H9 (cell line): Measurements from ENCODE around the gene C3orf62. TPM values are rescaled to one million over a fixed set of nuclear protein-coding genes. Genes with fewer than 3 reads are reported as not detected.

Source experiments
- DNase-seq: peaks from one replicate; pipeline ENCODE4 v3.0.0-alpha.2; 2017
- H2AFZ ChIP-seq: one replicate; pipeline ENCODE4 v1.6.1; 2013; ENCODE audit warnings: mild to moderate bottlenecking, low read length, control low read depth, moderate library complexity
- H2AK5ac ChIP-seq: 2 replicates; pipeline ENCODE4 v1.6.1; 2013; ENCODE audit warnings: low read length, control low read depth, mixed read lengths; ENCODE audit not compliant: insufficient read length
- H2BK120ac ChIP-seq: one replicate; pipeline ENCODE4 v1.6.1; 2013; ENCODE audit warnings: low read depth, mild to moderate bottlenecking, low read length, control low read depth, inconsistent platforms; ENCODE audit not compliant: poor library complexity, severe bottlenecking
- H2BK12ac ChIP-seq: 2 replicates; pipeline ENCODE4 v1.6.1; 2013; ENCODE audit warnings: low read length, control low read depth, mixed read lengths, low read depth; ENCODE audit not compliant: insufficient read length
- H2BK15ac ChIP-seq: 2 replicates; pipeline ENCODE4 v1.6.1; 2013; ENCODE audit warnings: low read depth, low read length, control low read depth
- H2BK20ac ChIP-seq: one replicate; pipeline ENCODE4 v1.6.1; 2013; ENCODE audit warnings: low read depth, mild to moderate bottlenecking, low read length, control low read depth, inconsistent platforms; ENCODE audit not compliant: poor library complexity, severe bottlenecking
- H2BK5ac ChIP-seq: 2 replicates; pipeline ENCODE4 v1.6.1; 2013; ENCODE audit warnings: low read length, control low read depth, mixed read lengths; ENCODE audit not compliant: insufficient read length
- H3K14ac ChIP-seq: 2 replicates; pipeline ENCODE4 v1.6.1; 2013; ENCODE audit warnings: low read length, control low read depth; ENCODE audit not compliant: insufficient read depth
- H3K18ac ChIP-seq: 2 replicates; pipeline ENCODE4 v1.6.1; 2013; ENCODE audit warnings: low read depth, mild to moderate bottlenecking, mixed read lengths, low read length, control low read depth; ENCODE audit not compliant: insufficient read length
- H3K23ac ChIP-seq: 2 replicates; pipeline ENCODE4 v1.6.1; 2013; ENCODE audit warnings: low read length, control low read depth, mixed read lengths, low read depth; ENCODE audit not compliant: insufficient read length
- H3K23me2 ChIP-seq: 2 replicates; pipeline ENCODE4 v1.6.1; 2013; ENCODE audit warnings: low read depth, mild to moderate bottlenecking, mixed read lengths, low read length, control low read depth; ENCODE audit not compliant: insufficient read length, poor library complexity, severe bottlenecking
- H3K27ac ChIP-seq: 2 replicates; pipeline ENCODE4 v1.5.1; 2013; ENCODE audit warnings: low read length, control low read depth, mixed read lengths, low read depth; ENCODE audit not compliant: insufficient read length
- H3K27me3 ChIP-seq: 2 replicates; pipeline ENCODE4 v1.6.1; 2013; ENCODE audit warnings: low read length, control low read depth, inconsistent platforms; ENCODE audit not compliant: insufficient read depth
- H3K4ac ChIP-seq: 2 replicates; pipeline ENCODE4 v1.6.1; 2013; ENCODE audit warnings: low read depth, mild to moderate bottlenecking, control low read depth, inconsistent platforms, low read length, moderate library complexity
- H3K4me1 ChIP-seq: 2 replicates; pipeline ENCODE4 v1.6.1; 2013; ENCODE audit warnings: low read length, control low read depth, inconsistent platforms; ENCODE audit not compliant: insufficient read depth
- H3K4me2 ChIP-seq: 2 replicates; pipeline ENCODE4 v1.6.1; 2013; ENCODE audit warnings: low read length, control low read depth, mixed read lengths; ENCODE audit not compliant: insufficient read length, insufficient read depth
- H3K56ac ChIP-seq: 2 replicates; pipeline ENCODE4 v1.6.1; 2013; ENCODE audit warnings: low read depth, mild to moderate bottlenecking, mixed read lengths, low read length, control low read depth; ENCODE audit not compliant: insufficient read length
- H3K79me1 ChIP-seq: 2 replicates; pipeline ENCODE4 v1.6.1; 2013; ENCODE audit warnings: low read depth, mild to moderate bottlenecking, moderate library complexity, low read length, control low read depth, inconsistent platforms; ENCODE audit not compliant: insufficient read depth, poor library complexity, severe bottlenecking
- H3K79me2 ChIP-seq: 2 replicates; pipeline ENCODE4 v1.6.1; 2013; ENCODE audit warnings: low read length, control low read depth, inconsistent platforms; ENCODE audit not compliant: insufficient read depth
- H3K9ac ChIP-seq: 2 replicates; pipeline ENCODE4 v1.6.1; 2013; ENCODE audit warnings: low read length, control low read depth, mixed read lengths; ENCODE audit not compliant: insufficient read length; ENCODE audit errors: extremely low read depth
- H3K9me3 ChIP-seq: one replicate; pipeline ENCODE4 v1.6.1; 2013; ENCODE audit warnings: low read depth, low read length, inconsistent platforms; ENCODE audit not compliant: control insufficient read depth
- H3T11ph ChIP-seq: one replicate; pipeline ENCODE4 v1.6.1; 2013; ENCODE audit warnings: mild to moderate bottlenecking, low read length, control low read depth, inconsistent platforms
- H4K20me1 ChIP-seq: one replicate; pipeline ENCODE4 v1.6.1; 2013; ENCODE audit not compliant: control insufficient read depth, insufficient read length, insufficient read depth
- H4K5ac ChIP-seq: 2 replicates; pipeline ENCODE4 v1.6.1; 2013; ENCODE audit warnings: low read depth, mild to moderate bottlenecking, mixed read lengths, low read length, control low read depth; ENCODE audit not compliant: insufficient read length
- H4K8ac ChIP-seq: replicated peaks from 2 replicates; pipeline ENCODE4 v1.6.1; 2013; ENCODE audit warnings: low read length, control low read depth, mixed read lengths, low read depth; ENCODE audit not compliant: insufficient read length
- H4K91ac ChIP-seq: 2 replicates; pipeline ENCODE4 v1.6.1; 2013; ENCODE audit warnings: low read depth, mild to moderate bottlenecking, moderate library complexity, mixed read lengths, low read length, control low read depth; ENCODE audit not compliant: insufficient read length
- H3K27ac Mint-ChIP-seq, 3 experiments: 2 replicates in 2 of 3; 3 replicates in 1 of 3; pipeline ENCODE4 v1.8.0; 2020 to 2021; ENCODE audit warnings: mixed read lengths in 3 of 3, mild to moderate bottlenecking in 1 of 3, moderate library complexity in 1 of 3
- H3K27me3 Mint-ChIP-seq: 2 replicates; pipeline ENCODE4 v1.8.0; 2021; ENCODE audit warnings: low read depth, mild to moderate bottlenecking, moderate library complexity, mixed read lengths
- H3K36me3 Mint-ChIP-seq, 3 experiments: 2 replicates in 2 of 3; 3 replicates in 1 of 3; pipeline ENCODE4 v1.8.0; 2020 to 2021; ENCODE audit warnings: low read depth in 3 of 3, mixed read lengths in 3 of 3; ENCODE audit not compliant: insufficient read depth in 1 of 3
- H3K4me1 Mint-ChIP-seq, 2 experiments: 2 replicates each; pipeline ENCODE4 v1.8.0; 2020; ENCODE audit warnings: mixed read lengths in 2 of 2
- H3K4me3 Mint-ChIP-seq, 2 experiments: 2 replicates in 1 of 2; 3 replicates in 1 of 2; pipeline ENCODE4 v1.8.0; 2020 to 2021; ENCODE audit warnings: mild to moderate bottlenecking in 2 of 2, mixed read lengths in 2 of 2, moderate library complexity in 1 of 2
- H3K9me3 Mint-ChIP-seq, 2 experiments: 2 replicates in 1 of 2; 3 replicates in 1 of 2; pipeline ENCODE4 v1.8.0; 2020; ENCODE audit warnings: mild to moderate bottlenecking in 2 of 2, mixed read lengths in 2 of 2, moderate library complexity in 1 of 2
- WGBS: extraction: QIAGEN DNeasy Blood & Tissue Kit; methylation state at CpG from one replicate; pipeline ENCODE4 v1.1.7; 2013; ENCODE audit warnings: missing lambda C conversion rate, low lambda C conversion rate, mixed read lengths; ENCODE audit not compliant: insufficient read length; ENCODE audit errors: extremely low coverage; 5-methylcytosine and 5-hydroxymethylcytosine counted together
- total RNA-seq: library from RNA; stranded (reverse); gene quantifications from 2 replicates; pipeline ENCODE4 v1.2.1, GENCODE V29; 2021
- TF ChIP-seq, protein P1 (sequence below): fragments of 200-600 bp; sonication (generic); conservative IDR thresholded peaks from 3 replicates; pipeline ENCODE4 v1.8.0; 2021; ENCODE audit warnings: antibody characterized with exemption, mild to moderate bottlenecking

The C3orf62 gene
- total RNA-seq, 1 experiment from 2014 or later = 4.5 TPM

DNA sequence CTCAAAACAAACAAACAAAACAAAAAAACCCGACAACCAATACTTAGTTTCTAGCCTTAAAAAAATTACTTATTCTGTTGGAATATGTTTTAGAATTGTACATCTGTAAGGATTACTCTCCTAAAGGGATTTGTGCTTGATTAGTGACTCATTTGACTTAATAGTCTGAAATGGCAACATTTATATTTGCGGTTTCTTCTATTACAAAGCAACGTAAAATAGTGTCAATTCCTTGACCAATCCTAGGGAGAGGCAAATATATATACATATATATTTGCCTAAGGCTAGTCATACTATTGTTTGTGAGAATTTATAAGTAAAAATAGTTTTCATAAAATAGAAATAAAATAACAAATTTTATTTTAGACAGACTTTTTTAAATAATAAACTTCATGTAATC lies 39.7 kb downstream of the C3orf62 start:
- no peaks in the 10 kb centered on the region for H3K4me1 ChIP-seq
- no peak overlapping the region for H3K9ac ChIP-seq
- H4K5ac ChIP-seq = no peak overlapping the region
- no peaks in the 10 kb centered on the region for H3K27me3 ChIP-seq
- no peak overlapping the region for H3K4me3 Mint-ChIP-seq
- no peaks in the 10 kb centered on the region for H3K23me2 ChIP-seq
- peaks cover 6 to 19% (median 12%) of the 10 kb centered on the region in 3 experiments; a peak in 6 of 7 replicates for H3K36me3 Mint-ChIP-seq
- H2BK12ac ChIP-seq = no peak overlapping the region
- H3K9me3 ChIP-seq = peaks cover 18% of the 10 kb centered on the region
- no peak overlapping the region for H2AFZ ChIP-seq
- no peak overlapping the region for H3K18ac ChIP-seq
- H2BK120ac ChIP-seq = no peak overlapping the region
- no peak overlapping the region for H2BK20ac ChIP-seq
- H3K27ac ChIP-seq = no peak overlapping the region
- no peak overlapping the region for H2BK15ac ChIP-seq
- H2AK5ac ChIP-seq = no peak overlapping the region
- WGBS = no CpG with 5 or more reads among the region's 3 CpGs
- H2BK5ac ChIP-seq = no peak overlapping the region
- DNase-seq = no peak
- no peaks in the 10 kb centered on the region for H3K4me1 Mint-ChIP-seq
- H4K20me1 ChIP-seq = no peaks in the 10 kb centered on the region
- no peak overlapping the region for H3K14ac ChIP-seq
- H3K27ac Mint-ChIP-seq = no peak overlapping the region
- TF ChIP-seq, protein P1, sequence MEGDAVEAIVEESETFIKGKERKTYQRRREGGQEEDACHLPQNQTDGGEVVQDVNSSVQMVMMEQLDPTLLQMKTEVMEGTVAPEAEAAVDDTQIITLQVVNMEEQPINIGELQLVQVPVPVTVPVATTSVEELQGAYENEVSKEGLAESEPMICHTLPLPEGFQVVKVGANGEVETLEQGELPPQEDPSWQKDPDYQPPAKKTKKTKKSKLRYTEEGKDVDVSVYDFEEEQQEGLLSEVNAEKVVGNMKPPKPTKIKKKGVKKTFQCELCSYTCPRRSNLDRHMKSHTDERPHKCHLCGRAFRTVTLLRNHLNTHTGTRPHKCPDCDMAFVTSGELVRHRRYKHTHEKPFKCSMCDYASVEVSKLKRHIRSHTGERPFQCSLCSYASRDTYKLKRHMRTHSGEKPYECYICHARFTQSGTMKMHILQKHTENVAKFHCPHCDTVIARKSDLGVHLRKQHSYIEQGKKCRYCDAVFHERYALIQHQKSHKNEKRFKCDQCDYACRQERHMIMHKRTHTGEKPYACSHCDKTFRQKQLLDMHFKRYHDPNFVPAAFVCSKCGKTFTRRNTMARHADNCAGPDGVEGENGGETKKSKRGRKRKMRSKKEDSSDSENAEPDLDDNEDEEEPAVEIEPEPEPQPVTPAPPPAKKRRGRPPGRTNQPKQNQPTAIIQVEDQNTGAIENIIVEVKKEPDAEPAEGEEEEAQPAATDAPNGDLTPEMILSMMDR = no peak
- H3K56ac ChIP-seq = no peak overlapping the region
- no peak overlapping the region for H3K23ac ChIP-seq
- H3T11ph ChIP-seq = no peak overlapping the region
- H3K4ac ChIP-seq = no peak overlapping the region
- H3K79me2 ChIP-seq = no peaks in the 10 kb centered on the region
- H3K79me1 ChIP-seq = no peaks in the 10 kb centered on the region
- no peak overlapping the region for H4K8ac ChIP-seq
- no peak overlapping the region for H3K4me2 ChIP-seq
- H4K91ac ChIP-seq = no peak overlapping the region
- peaks cover 47 to 55% of the 10 kb centered on the region in 2 experiments for H3K9me3 Mint-ChIP-seq
- peaks cover 10% of the 10 kb centered on the region; the same call in 1 of the 2 replicates for H3K27me3 Mint-ChIP-seq
